DMS153 (cell line): ENCODE results near the gene SPEF2.

Experiments used
- DNase-seq: peaks from one replicate; lab custom pipeline; 2025; lab: John Stamatoyannopoulos, UW

The SPEF2 gene, protein sequence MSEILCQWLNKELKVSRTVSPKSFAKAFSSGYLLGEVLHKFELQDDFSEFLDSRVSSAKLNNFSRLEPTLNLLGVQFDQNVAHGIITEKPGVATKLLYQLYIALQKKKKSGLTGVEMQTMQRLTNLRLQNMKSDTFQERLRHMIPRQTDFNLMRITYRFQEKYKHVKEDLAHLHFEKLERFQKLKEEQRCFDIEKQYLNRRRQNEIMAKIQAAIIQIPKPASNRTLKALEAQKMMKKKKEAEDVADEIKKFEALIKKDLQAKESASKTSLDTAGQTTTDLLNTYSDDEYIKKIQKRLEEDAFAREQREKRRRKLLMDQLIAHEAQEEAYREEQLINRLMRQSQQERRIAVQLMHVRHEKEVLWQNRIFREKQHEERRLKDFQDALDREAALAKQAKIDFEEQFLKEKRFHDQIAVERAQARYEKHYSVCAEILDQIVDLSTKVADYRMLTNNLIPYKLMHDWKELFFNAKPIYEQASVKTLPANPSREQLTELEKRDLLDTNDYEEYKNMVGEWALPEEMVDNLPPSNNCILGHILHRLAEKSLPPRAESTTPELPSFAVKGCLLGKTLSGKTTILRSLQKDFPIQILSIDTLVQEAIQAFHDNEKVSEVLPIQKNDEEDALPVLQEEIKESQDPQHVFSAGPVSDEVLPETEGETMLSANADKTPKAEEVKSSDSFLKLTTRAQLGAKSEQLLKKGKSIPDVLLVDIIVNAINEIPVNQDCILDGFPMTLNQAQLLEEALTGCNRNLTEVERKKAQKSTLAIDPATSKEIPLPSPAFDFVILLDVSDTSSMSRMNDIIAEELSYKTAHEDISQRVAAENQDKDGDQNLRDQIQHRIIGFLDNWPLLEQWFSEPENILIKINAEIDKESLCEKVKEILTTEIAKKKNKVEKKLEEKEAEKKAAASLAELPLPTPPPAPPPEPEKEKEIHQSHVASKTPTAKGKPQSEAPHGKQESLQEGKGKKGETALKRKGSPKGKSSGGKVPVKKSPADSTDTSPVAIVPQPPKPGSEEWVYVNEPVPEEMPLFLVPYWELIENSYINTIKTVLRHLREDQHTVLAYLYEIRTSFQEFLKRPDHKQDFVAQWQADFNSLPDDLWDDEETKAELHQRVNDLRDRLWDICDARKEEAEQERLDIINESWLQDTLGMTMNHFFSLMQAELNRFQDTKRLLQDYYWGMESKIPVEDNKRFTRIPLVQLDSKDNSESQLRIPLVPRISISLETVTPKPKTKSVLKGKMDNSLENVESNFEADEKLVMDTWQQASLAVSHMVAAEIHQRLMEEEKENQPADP (N-terminal part only)

DNA sequence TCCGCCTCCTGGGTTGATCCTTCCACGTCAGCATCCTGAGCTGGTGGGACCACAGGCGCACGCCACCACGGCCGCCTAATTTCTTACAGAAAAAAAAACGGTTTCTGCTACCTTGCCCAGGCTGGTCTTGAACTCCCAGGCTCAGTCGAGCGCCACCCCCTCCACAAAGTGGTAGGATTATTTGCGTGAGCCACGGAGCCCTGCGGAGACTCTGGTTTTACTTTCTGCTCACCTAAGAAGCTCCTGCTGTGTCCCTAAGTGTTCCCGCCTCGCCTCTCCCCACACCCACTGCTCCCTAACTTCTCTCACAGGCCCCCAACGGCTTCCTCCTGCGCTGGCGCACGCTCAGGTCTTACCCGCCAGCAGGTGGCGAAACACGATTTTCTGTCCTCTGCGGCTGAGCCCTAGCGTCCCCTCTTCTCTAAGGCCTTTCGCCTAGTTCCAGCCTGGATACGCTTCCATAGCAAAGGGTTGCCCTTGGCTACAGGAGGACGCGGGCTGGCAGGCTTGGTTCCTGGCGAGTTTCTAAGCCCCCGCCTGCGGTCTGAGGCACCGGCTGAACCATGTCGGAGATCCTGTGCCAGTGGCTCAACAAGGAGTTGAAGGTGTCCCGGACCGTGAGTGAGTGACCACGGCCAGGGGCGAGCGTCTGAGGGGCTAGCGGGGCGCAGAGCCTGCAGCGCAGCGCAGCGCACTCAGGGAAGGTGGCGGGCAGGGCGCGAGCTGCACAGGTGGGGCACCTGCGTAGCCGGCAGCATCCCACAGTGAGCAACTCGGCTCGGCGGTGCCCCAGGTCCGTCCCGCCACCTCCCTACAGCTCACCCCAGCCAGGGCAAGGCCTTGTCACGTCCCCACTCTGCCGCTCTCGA, at the start of gene SPEF2:
SPEF2 (plus strand) TSS at position 429 of the 869 bp plus-strand sequence; CDS start at position 564, 135 bp downstream.
- no peak for DNase-seq

DNA sequence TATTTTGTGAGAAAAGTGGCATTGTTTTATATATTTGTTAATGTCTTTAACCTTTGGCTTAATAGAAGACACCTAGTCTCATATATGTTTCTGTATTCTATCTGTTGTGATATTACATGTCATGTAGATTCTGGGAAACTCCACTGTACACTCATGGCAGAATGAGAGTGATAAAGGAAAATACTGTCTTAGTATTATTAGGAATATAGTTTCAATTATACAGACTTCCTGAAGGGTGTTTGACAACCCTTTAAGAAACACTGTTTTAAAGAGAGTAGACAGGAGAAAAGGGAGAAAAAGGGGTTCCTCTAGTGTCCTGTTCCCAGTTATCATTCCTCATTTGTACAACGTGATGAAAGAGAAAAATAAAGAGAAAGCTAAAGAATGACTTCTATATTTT, 42.1 kb upstream of the SPEF2 start:
- no peak for DNase-seq

DNA sequence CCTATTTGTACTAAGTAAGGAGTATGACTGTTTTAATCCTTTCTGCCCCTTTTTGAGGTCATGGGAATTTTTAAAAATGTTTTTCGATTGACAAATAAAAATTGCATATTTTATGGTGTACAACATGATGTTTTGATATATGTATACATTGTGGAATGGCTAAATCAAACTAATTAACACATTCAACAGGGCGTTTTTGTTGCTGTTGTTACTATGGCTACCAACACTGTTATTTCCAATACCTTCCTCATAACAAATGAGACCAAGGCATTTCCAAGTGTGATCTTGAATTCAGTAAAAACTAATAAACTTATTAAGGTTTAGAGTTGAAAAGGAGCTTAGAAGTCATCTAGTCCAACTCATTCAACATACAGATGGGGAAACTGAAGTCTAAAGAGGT, 30.2 kb upstream of the SPEF2 start:
- DNase-seq: no peak

DNA sequence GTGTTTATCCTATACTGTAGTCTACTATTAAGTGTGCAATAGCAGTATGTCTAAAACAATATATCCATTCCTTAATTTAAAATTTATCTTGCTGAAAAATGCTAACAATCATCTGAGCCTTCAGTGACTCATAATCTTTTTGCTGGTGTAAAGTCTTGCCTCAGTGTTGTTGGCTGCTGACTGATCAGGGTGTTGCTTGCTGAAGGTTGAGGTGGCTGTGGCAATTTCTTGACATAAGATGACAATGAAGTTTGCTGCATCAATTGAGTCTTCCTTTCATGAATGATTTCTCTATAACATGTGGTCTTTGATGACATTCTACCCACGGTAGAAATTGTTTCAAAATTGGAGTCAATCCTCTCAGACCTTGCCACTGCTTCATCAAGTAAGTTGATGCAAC, 24.3 kb upstream of the SPEF2 start:
- DNase-seq: no peak

DNA sequence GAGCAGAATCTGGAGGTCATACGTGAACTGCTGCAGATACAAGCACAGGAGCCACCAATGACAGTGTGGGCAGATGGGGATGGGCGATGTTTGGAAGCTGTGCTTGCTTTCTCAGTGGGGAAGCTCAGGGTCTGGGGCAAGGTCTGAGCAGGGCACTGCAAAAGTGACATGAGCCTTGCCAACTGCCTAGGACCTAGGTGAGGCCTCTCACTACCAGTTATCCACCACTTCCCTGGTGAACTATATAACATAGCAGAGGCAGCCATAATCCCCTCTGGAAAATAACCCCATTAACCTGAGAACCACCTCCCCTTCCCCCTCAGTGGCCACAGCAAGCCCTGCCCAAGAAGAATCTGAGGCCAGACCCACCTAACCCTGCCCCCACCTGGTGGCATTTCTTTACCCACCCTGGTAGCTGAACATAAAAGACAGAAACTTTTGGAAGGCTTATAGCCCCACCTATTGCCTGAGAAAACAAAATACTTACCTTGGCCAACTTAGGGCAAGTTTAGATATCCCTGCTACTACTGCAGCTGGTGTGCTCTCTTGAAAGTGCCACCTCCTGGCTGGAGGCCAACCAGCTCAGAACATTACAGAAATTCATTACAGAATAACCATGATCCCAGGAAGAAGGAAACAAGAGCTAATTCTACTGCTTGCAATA, 18.8 kb upstream of the SPEF2 start:
- DNase-seq: no peak

DNA sequence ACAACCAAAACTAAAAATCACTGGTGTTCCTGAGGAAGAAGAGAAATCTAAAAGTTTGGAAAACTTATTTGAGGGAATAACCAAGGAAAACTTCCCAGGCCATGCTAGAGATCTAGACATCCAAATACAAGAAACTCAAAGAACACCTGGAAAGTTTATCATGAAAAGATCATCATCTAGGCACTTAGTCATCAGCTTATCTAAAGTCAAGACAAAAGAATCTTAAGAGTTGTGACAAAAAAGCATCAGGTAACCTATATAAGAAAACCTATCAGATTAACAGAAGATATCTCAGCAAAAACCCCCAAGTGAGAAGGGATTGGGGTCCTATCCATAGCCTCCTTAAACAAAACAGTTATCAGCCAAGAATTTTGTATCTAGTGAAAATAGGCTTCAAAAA, 17.1 kb upstream of the SPEF2 start:
- DNase-seq: no peak

DNA sequence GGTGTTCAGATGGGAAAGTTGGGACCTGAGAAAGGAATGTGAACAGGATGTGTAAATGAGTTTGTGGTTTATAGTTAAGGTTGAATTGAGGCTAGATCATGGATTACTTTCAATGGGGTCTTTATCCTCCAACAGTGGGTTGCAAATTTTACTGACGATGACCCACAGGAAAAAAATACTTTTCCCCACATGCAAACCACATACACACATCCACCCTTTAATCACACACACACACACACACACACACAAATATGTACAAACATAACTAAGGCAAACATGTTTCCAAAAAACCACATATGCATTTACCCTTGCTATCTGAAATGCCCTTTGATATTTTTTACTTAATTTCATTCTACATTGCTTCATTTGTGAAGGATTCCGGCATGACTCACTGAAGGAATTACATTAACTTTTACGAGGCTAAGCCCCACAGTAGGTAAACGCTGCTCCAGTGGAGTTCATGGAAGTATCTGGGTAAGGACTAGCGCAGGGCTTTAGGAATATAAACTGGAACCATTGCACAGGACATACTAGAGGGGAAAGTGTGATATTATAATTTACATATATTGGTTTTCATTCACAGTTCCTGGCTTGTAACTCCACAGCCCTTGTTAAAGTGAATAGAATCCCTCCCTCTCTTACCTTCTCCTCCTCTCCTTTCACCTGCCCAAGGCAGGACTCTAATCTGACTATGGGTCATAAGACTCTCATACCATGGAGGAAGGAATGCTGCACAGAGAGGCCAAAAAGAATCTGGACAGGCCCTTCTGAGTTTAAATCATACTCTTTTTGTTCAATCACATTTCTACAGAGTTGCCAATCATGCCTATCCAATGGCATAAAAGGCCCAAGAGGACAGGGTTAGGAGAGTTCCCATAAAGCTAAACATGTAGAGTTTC, 8.5 kb upstream of the SPEF2 start:
- DNase-seq: no peak

DNA sequence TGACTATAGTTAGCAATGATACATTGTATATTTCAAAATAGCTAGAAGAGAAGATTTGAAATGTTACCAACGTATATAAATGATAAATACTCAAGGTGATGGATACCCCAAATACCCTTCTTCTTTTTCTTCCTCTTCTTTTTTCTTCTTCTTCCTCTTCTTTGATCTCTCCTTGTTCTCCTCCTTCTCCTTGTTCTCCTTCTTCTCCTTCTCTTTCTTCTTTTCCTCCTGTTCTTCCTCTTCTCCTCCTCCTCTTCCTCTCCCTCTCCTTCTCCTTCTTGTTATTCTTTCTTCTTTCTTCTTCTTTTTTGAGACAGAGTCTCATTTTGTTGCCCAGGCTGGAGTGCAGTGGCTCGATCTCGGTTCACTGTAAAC, 616 bp upstream of the SPEF2 start:
- DNase-seq: no peak

DNA sequence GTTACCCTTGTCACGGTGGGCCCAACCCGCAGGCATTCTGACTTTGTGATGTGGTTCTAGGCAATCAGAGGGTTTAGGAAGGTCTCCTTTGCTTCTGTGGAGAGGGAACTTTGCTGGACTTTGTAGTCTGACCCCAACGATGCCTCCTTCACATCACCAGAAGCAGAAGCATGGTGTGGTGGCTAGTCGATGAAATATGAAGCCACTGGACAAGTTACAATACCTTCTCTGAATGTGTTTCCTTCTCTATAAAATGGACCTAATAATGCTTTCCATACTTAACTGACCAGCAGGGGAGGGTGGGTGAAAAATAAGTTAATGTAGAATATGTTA, 607 bp downstream of the SPEF2 start:
- no peak for DNase-seq

DNA sequence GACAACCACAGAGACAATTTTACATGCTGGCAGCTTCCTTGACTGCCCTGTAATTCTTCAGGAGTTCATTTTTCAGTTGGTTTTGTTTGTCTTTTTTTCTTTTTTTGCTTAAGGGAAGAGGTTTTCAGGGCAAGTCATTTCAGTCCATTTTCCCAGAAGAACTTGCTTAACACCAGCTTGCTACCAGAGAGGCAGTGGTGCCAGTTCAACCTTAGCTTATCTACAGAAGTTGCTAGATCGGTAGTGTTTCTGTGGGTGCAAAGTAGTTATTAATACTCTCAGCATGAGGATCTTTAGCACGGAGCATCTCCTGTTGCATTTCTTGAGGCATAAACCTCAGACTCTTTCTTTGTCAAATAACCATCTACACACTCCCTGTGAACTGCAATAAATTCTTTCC, 1.1 kb downstream of the SPEF2 start:
- no peak for DNase-seq

DNA sequence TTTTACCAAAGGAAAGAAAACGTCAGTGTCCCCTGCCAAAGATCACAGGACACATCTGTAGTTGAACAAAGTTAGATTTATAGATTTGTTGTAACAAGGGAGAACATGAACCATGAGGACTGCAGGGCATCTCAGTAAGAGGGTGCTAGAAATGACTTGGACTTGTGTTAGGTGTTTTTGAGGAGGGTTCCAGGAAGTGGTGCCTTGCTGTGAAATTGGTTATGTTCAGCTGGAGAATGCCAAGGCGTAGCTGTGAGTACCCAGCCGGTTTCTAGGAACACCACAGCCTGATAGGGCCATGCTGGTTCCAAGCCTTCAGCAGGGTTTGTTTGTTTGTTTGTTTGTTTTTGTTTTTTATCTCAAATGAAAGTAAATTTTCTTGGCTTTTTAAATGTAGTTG, 5.3 kb downstream of the SPEF2 start:
- DNase-seq: no peak

DNA sequence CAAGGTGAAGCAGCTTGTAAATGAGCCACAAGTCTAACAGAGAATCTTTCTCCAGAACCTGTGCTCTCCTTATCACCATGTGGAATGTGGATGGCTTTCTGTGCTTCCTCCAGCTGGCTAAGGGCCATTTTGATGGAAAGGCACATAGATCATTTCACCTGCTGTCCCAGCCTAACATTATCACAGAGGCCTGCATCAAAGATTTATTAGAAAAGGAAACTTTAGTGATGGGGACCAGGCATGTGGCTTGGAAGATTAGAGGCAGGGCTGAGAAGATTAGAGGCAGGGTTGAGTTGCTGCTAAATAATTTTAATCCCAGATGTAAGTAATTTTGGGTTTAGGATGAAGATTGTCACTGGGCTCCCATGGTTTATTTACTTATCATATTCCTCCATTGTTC, 6.3 kb downstream of the SPEF2 start:
- DNase-seq: no peak

DNA sequence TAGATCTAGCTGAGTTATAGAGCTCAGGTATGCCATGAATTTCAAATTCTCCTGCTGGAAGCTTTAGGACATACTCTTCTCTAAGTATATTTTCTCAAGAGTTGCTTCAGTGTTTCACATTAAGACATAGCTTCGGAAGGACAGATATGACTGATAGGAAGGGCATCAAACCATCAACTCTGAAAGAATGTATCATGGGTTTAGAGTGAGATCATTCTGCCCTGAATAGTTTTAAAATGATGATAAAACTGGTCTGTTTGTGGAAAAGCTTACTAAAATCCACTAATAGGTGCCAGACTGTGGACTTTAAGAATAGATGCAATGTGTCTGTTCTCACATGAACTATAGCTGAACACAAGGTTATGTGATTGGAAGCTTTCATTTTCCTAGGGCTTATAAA, 8.4 kb downstream of the SPEF2 start:
- no peak for DNase-seq

DNA sequence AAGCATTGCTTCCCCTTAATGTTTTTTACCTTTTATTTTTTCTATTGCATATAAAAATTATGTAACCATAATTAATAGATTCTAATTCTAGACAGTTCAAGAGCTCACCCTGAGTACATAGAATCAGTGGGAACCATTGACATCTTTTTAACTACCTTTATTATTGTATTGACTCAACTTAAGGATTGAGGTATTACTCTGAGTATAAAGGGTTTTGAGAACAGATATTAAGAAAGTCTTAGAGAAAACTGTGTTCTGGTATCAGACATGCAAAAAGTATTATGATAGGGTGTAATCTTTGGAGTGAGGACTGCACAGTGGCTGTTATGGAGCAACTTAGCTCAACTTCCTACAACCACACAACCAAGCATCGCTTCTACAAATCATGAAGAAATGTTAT, 8.9 kb downstream of the SPEF2 start:
- no peak for DNase-seq

DNA sequence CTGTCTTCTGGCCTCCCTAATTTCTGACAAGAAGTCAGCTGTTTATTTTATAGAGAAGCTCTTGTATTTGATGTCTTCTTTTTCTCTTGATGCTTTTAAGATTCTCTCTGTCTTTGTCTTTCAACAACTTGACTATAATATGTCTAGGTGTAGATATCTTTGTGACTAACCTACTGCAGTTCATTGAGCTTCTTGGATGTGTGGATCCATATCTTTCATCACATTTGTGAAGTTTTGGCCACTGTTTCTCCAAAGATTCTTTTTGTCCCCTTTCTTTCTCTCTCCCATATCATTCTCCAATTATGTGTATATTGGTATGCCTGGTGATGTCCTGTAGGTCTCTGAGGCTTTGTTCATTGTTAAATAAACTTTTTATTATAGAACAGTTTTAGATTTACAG, 16.7 kb downstream of the SPEF2 start:
- no peak for DNase-seq

DNA sequence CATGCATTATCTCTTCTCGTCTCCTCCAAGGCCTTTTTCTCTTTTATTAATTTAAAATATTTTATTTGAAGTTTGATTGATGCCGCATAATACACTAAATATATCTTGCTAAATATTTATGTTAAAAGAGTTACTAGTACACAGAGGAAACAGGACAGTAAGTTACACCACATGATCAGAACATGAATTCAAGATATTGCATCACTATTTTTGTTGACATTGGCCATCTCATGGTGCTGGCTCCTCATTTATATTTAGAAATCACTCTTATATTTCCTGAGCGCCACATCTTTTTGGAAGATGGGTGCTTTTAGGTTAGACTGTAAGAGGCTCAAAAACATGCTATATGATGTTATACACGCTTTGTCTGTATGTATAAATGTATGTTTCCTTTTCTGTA, 23.0 kb downstream of the SPEF2 start:
- no peak for DNase-seq

DNA sequence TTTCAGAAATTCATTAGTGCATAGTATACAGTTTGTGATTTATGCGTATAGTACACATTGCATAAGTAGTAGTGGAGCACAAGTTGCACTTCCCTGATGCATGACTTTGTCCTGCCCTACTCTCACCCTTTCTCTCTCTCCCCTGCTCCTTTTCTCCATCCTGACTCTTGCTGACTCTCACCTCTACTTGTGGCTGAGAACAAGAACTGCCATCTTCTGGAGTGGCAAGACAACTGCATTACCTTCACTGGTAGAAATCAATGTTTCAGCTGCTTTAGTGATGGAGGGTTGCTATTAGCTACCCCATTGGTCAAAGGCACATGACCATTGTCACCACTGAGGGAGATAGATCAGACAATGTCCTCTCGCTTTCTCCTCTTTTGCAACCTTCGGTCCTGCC, 26.9 kb downstream of the SPEF2 start:
- DNase-seq: no peak

DNA sequence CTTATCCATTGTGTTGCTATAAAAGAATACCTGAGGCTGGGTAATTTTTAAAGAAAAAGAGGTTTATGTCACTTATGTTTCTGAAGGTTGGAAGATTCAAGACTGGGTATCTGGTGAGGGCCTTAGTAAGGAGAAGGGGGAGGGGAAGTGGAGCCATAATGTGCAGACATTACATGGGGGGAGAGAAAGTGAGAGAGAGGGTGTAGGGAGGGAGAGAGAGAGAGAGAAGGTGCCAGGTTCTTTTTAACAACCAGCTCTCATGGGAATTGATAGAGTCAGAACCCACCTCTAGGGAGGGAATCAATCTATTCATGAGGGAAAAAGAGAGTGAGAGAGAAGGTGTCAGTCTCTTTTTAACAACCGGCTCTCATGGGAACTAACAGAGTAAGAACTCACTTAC, 29.5 kb downstream of the SPEF2 start:
- no peak for DNase-seq

DNA sequence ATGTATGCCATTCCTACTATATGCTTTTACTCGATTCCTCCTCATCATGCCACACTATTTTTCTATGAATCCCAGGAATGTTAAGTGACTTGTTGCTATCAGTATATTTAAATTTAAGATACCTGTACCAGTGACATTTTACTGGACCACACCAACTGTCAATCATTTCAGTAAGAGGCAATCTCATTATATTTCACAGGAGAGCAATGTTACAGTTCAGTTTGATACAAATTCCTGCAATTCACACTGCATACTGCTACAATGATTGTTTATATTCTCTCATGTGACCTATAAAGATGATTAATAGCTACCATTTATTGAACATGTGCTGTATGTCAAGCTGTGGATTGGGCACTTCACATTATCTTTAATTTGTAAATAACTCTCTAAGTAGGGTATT, 30.0 kb downstream of the SPEF2 start:
- no peak for DNase-seq
